ENCODE results near the gene CCDC172.

- TF ChIP-seq CTCF (IDR thresholded peaks at IDR 0.05; ENCODE audit: insufficient read depth, low read length, poor library complexity, severe bottlenecking) (no peak), EZH2phosphoT487 (conservative IDR thresholded peaks at IDR 0.05; ENCODE audit: low read length) (no peak)
Measured at GRCh38 chr10:116325987-116326386, 1.7 kb downstream of the CCDC172 start.

Data from SU-DHL-6 (cell line).